CD4-positive, alpha-beta T cell treated with Interleukin-15 for 1 hour (primary cell): ENCODE measurements around the gene GBP1.
"Not testable (repeated sequence)": the region's sequence is repeated elsewhere in the genome, so short reads cannot be mapped to it uniquely, and the experiment has no call there.

Experiments used
- DNase-seq: peaks from one replicate; pipeline ENCODE4 v3.0.0-alpha.2; 2020

The GBP1 gene

DNA sequence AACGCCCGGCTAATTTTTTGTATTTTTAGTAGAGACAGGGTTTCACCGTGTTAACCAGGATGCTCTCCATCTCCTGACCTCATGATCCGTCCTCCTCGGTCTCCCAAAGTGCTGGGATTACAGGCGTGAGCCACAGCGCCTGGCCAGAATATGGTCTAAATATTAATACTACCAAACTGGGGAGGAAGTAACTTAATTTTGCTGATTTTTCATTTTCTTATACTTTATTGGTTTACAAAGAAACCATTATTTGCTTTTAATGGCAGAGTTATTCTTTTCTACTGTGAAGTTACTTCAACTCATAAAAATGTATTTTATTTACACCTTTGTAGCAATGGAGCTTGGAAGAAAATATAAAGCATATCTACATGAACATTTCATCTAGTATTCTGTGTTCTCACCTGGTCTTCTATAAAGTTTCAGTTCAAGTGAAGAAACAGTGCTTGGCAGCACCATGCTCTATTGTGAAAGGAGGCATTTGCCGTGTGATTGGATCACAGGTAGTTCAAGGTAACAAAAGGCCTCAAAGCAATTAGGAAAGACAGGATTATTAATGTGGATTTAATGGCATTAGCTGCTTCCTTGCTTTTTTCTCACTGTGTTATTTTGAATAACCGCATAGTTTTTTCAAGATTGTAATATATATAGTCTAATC lies 13.6 kb downstream of the GBP1 start:
- no peak for DNase-seq

DNA sequence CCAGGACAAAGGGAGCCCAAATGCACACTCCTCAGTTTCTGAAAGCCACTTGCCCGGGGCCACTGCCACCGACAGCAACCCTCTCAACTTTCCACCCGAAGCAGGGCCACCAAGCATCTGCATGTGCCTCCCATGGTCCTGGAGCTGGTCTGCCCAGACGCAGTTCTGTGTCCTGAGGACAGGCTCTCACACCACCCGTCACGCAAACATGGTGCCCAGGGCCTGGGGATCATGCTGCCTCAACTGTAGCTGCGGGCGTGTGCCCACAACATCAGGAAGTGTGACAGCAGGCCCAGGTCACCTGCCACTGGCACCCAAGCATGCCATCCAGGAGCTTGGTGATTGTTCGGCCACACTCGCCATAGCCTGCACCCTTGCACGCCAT lies 14.4 kb downstream of the GBP1 start:
- DNase-seq: no peak

DNA sequence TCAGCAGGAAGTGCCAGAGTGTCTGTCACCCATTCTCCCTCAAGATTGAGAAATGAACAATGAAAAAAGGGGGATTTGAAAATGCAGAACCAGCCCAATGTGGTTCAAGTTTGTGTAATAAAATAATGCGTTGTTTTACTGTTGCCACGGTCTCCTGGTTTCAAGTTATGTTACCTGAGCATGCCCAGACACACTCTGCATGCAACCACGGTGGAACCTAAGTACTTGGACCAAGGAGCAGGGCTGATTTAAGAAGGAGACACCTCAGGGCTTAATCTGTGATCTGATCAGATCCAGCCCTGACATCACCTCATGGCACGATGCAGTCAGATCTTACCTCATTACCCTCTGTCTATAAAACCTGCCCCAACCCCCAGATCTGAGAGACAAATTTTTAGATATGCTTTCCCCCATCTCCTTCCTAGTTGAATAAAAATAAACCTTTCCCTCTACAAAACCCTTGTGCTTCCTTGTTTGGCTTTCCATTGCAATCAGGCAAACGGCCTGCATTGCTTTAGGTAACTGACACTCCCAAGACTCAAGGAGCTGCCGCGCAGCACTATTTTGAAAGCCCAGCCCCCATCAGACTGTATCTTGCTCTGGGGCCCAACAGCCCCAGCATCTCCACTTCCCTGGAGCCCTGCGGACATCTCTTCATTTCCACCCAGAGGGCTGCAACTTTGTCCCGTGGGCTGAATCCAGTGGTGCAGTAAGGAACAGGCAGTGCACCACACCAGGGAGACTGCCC lies 14.9 kb downstream of the GBP1 start:
- not testable (repeated sequence) for DNase-seq

DNA sequence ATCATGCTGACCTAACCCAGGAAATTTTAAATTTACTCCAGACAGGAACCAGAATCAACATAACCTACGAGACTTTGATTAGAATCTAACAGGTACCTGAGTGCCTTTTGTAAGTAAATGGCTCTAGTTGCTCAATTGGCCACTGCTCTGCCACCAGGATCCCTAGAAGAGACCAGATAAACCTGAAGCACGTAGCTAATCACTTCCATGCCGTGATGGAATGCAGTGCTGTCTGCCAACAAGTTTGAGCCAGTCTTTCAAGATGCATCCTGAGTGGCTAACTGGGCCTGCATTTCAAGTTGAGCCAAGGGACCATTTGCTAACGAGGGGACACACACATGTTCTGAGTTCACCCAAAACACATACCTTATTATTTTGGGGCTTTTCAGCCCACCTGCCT lies 15.8 kb downstream of the GBP1 start:
- DNase-seq: not testable (repeated sequence)

DNA sequence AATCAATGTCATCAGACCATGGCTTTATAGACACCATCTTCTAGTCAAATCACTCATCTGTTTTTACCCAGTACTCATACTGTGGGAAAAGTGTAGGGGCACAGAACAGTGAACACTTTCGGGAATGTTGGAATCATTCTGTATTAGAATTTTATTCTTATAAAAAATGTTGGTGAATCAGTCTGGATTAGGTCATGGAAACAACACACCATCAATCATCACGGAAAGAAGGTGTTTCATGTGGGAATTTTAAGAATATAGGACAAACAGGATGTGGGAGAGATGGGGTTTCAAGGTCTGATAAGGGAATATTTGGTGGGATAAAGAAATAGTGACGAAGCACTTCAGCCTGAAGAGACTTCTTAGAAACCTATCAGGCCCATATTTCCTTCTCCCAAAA lies 17.3 kb downstream of the GBP1 start:
- no peak for DNase-seq

DNA sequence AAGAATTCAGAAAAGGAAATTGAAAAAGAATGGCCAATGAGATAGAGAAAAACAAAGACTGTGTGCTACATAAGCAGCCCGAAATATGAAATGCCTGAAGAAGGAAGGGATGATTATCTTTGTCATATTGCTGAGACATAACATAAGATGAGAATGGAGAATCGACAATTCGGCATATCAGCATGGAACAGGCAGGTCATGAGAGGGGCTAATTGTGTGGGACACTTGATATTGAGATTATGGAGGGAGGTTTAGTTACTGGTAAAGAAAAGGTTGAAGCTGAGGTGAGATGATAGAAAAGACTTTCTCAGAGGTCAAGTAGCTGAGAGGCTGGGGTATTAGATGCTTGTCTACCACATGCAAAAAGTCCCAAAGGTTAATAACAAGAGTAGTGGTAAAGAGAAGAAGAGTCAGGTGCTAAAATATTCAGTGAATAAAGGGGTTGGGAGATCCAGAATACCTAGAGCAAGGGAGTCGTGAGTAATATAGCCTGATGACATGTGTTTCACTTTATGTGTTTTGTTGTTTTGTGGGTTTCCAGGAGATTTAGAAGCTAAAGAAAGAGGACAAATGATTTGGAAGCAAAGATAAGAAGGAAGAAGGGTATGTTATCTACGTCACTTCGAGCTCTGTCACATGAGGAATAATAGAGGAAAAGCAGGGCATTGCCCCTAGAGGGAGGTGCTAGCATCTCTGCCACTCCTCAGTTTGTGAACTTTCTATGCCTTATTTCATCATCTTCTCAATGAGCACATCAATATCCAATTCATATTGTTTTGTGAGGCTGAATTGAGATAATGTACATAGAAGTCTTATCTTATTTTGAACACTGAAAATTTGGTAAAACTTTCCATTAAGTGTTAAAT lies 18.5 kb downstream of the GBP1 start:
- DNase-seq: not testable (repeated sequence)

DNA sequence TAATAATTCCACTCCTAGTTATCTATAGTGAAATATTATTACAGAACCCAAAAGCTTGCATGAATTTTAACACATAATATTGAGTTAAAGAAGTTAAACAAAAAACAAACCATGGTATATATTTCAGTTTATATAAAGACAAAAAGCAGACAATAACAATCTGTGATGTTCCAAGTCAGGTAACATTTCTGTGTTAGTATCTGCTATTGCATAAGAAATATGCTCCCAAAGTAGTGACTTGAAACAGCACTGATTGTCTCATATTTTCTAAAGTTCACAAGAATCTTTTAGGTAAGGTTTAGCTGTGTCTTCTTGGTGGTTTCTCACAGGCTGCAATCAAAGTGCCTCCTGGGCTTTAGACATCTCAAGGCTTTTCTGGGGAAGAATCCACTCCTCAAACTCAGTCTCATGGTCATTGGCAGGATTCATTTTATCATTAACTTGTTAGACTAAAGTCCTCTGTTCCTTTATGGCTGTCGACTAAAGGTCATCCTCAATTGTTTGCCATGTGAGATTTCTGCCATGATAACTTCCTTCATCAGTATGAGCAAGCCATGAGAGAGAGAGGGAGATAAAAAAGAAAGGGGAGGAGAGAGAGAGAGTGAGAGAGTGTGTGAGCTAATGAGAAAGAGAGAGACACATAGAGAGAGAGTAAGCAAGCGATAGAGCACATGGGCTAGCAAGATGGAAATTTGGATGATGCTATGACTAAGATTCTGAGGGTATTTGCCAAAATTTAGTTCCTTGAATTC lies 19.9 kb downstream of the GBP1 start:
- DNase-seq: no peak

DNA sequence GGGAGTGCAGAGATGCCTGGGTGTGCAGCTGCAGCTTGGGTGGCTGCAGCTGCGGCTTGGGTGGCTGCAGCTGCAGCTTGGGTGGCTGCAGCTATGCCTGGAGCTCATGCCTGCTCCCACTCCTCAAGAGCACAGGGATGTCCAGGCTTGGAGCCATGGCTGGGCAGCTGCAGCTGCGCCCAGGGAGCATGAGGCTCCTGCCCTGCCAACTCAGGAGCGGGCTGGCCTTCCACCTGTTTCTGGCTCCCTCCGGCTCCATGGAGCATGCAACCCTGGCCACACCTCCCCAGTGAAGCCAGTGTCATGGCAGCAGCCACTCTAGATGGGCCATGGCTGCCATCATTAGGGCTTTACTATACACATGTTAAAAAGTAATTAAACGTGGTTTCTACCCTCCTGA lies 21.1 kb downstream of the GBP1 start:
- DNase-seq: no peak

DNA sequence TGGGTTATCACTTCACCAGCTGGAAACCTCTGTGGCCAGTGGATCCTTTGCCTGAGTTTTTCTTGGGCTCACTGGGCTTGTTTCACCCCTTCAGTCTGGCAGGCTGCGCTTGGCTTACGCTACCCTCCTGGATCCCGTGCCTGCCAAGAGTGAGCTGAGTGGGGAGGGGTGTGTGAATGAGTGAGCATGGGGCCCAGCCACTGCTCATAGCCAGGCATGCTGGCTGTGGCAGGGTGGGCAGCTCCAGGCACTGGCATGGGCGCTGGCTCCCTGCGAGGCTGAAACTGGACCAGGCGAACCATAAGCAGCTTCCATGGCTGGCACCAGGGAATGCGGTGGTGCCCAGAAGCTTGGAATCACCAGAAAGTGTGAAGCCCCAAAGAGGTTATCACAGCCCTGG lies 22.5 kb downstream of the GBP1 start:
- DNase-seq: no peak

DNA sequence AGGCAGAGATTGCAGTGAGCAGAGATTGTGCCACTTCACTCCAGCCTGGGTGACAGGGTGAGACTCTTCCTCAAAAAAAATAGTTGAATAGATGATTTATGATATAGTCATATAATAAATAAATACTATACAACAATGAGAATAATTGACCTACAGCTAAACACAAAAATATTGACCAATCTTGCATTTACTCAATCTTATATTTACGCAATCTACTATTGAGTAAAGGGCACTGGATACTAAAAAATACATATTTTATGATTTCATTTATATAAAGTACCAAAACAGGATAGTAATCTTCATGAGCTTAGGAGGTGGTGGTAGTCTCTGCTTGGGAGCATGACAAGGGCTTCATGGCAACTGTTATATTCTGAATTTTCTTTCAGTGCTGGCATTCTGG lies 23.3 kb downstream of the GBP1 start:
- DNase-seq: no peak

DNA sequence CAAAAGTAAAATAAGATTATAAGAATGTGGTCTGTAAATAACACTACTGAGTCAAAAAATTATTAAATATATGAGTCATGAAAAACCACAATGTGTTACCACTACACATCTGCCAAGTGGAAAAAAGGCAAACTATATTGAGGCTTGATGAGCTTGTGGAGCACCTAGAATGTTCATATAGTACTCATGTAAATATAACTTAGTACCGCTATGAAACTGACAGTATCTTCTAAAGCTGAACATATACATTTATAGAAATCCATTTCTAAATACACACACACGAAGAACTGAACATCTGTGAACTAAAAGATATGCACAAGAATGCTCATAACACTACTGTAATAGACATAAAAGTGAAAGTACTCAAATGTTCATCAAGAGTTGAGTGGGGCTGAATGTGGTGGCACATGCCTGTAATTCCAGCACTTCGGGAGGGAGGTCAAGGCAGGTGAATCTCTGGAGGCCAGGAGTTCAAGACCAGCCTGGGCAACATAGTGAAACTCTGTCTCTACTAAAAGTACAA lies 23.8 kb downstream of the GBP1 start:
- no peak for DNase-seq

DNA sequence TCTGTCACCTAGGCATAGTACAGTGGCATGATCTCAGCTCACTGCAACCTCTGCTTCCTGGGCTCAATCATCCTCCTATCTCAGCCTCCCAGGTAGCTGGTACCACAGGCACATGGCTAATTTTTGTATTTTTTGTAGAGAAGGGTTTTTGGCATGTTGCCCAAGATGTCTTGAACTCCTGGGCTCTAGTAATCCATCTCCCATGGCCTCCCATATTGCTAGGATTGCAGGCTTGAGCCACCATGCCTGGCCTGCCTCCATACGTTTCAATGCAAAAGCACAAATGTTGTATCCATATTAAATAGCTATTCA lies 24.7 kb downstream of the GBP1 start:
- DNase-seq: no peak

DNA sequence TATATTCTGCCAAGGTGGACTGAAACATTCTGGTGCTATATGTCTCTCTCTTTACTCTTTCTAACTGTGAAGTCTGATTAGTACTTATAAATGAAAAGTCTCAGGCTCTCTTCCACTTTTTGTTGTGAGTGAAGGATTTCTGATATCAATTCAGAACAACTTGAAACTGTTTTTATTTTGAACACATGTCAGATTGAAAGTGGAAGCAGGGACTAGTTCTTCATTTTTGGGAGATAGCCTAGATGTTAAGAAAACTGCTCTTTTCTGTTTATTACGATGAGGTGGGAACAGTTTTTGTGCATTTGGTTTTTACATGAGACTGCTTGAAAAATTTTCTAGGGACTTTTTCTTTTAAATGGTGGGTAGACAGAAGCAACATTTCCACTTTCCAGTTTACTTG lies 27.8 kb downstream of the GBP1 start:
- no peak for DNase-seq

DNA sequence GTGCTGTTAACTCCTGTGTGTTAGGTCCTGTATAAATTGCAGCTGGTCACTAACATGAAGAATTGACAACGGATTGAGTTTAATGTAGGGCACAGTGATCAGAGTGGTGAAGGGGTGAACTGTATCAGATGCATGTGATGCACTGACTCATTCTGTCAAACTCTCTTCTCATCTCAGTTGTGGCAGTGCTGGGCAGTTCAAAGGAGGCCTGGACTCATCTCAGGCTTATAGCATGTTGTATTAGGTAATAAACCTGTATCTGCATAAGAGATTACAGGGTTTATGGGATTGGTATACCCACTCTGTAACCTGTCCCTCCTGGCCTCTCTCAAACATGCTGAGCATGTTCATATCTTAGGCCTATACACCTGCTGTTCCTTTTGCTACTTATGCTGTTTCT lies 29.9 kb downstream of the GBP1 start:
- DNase-seq: no peak

DNA sequence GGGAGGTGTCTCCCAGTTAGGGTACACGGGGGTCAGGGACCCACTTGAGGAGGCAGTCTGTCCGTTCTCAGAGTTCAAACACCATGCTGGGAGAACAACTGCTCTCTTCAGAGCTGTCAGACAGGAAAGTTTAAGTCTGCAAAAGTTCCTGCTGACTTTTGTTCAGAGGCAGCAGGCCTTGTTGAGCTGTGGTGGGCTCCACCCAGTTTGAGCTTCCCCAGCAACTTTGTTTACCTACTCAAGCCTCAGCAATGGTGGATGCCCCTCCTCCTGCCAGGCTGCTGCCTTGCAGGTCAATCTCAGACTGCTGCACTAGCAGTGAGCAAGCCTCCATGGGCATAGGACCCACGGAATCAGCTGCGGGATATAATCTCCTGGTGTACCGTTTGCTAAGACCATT lies 31.0 kb downstream of the GBP1 start:
- DNase-seq: not testable (repeated sequence)

DNA sequence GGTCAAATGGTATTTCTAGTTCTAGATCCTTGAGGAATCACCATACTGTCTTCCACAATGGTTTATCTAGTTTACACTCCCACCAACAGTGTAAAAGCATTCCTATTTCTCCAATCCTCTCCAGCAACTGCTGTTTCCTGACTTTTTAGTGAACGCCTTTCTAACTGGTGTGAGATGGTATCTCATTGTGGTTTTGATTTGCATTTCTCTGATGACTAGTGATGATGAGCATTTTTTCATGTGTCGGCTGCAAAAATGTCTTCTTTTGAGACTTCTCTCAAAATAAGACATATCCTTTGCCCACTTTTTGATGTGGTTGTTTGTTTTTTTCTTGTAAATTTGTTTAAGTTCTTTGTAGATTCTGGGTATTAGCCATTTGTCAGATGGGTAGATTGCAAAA lies 36.0 kb downstream of the GBP1 start:
- not testable (repeated sequence) for DNase-seq

DNA sequence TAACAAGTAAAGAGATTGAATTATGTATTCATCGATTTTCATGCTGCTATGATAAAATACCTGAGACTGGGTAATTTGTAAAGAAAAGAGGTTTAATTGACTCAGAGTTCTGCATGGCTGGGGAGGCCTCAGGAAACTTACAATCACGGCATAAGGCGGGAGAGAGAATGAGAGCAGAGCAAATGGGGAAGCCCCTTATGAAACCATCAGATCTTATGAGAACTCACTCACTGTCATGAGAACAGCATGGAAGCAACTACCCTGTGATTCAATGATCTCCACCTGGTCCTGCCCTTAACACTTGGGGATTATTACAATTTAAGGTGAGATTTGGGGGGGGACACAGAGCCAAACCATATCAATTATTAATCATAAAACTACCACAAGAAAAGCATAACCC lies 39.1 kb downstream of the GBP1 start:
- no peak for DNase-seq

DNA sequence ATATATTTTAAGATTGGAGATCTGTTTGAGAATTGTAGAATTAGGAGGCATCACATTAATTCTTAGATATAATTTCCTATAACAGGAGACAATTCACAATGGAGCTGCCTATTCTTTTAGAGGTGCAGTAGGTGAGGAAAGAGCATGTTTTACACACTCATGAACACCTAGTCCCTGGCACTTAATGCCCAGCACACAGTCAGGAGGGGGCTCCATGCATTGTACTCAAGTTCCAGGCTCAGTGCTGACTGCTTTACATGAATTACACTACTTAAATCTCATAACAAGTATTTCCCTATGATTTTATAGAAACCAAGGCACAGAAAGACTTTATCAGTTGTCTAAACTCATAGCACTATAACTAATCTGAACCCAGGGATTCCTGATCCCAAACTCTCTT lies 42.0 kb downstream of the GBP1 start:
- no peak for DNase-seq

DNA sequence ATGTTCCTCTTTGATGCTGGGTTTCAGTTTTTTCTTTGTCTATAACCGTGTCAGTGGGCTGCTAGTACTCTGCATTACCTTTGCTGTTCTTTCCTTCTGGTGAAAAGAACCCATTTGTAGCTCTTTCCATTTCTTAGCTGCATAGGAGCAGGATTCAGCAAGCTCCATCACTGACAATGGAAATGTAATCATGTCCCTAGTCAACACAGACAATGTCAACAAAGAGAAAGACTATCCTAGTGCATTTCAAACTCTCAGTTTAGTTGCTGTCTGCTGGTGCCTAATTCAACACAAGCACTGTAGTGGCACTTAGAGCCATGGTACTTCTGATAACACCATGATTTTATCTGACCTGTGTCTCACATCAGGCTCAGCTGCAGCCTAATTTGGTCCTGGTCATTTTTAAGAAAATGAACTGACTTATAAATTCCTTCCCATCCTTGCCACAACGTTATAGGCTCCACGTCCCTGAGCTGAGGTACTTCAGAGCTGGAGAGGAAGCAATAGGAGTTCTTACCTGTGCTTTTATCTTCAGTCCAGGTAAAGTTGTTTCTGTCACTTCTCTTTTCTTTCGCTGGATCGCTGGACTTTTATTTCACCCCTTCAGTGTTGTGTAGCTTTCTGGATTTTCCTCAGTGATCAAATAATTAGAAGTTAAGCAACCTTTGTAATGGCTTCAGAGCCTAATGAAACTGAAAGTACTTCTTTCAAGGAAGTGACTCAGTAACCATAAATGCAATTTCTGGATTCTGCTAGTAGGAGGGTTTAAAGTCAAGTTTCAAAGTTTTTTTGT lies 42.6 kb downstream of the GBP1 start, which contains the start of gene GBP3:
GBP3 (minus strand) TSS at position 700 of the 793 bp plus-strand sequence. CDS start 2,145 bp downstream, outside the sequence.
- no peak for DNase-seq

DNA sequence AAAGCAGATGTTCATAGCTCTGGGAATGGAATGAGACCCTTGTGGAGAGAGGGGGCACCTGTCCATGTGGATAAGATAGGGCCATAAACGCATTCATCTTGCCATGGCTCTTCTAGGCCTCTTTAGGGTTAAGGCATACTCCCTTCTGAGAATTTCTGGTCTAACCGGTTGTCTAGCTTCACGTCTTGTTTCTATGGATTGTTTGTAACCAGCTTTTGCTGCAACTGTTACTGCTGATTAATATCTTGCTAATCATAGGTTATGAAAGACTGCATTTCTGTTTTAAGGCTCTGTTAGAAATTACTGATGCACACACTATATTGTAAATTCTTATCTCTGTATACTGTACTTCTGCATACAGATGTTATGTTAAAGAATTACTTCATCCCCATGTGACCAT lies 46.7 kb downstream of the GBP1 start:
- not testable (repeated sequence) for DNase-seq

DNA sequence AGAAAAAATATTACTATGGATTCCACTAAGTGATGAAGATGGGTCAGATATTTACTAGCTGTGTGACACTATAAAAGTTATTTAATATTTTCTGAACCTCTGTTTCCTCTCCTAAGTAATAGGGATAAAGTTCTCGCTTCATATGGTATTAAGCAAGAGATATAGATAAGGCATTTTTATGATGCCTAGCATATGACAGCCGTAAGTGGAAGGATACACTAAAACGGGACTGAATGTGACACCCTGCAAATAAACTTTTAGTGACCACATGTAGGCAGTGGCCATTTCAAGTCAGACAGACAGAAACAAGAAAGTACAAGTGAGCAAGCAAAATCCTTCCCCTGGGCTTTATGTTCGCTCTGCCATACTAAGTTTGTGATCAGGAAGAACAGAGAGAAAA lies 56.5 kb downstream of the GBP1 start:
- DNase-seq: no peak
